ENCODE results near the gene KCNJ12.
"Not testable (repeated sequence)": the region's sequence is repeated elsewhere in the genome, so short reads cannot be mapped to it uniquely, and the experiment has no call there.

DNA sequence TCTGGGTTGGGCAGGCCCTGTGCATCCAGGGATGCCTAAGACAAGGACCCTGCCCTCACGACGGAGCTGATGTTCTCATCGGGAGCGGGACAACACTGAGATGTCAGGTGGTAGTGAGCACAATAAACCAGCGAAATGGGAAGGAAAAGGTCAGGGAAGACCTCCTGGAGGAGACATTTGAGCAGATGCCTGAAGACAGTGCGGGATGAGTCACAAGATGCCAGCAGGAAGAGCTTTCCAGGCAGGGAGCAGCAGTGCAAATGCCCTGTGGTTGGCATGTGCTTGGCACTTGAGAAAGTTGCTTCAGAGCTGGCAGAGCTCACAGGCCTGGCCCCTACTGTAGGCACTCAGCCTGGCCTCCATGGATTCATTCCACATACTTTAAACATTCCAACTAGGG lies 28.5 kb upstream of the KCNJ12 start:
- TF ChIP-seq, protein P1, sequence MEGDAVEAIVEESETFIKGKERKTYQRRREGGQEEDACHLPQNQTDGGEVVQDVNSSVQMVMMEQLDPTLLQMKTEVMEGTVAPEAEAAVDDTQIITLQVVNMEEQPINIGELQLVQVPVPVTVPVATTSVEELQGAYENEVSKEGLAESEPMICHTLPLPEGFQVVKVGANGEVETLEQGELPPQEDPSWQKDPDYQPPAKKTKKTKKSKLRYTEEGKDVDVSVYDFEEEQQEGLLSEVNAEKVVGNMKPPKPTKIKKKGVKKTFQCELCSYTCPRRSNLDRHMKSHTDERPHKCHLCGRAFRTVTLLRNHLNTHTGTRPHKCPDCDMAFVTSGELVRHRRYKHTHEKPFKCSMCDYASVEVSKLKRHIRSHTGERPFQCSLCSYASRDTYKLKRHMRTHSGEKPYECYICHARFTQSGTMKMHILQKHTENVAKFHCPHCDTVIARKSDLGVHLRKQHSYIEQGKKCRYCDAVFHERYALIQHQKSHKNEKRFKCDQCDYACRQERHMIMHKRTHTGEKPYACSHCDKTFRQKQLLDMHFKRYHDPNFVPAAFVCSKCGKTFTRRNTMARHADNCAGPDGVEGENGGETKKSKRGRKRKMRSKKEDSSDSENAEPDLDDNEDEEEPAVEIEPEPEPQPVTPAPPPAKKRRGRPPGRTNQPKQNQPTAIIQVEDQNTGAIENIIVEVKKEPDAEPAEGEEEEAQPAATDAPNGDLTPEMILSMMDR (IDR thresholded peaks at IDR 0.05): not testable (repeated sequence)
- TF ChIP-seq POLR2A (IDR thresholded peaks at IDR 0.05): not testable (repeated sequence)

All from Peyer's patch (tissue), 4 donors.